HL-60 (cell line): ENCODE measurements around the gene ZNF408.

ENCODE experiments used
- GABPA ChIP-seq: IDR thresholded peaks from 2 replicates; pipeline ENCODE4 v1.6.1; 2012; ENCODE audit warnings: low read depth
- POLR2AphosphoS5 ChIP-seq: IDR thresholded peaks from 2 replicates; pipeline ENCODE4 v1.6.1; 2012; ENCODE audit warnings: low read depth
- SPI1 ChIP-seq: IDR thresholded peaks from 2 replicates; pipeline ENCODE4 v1.6.1; 2012; ENCODE audit warnings: low read depth, mild to moderate bottlenecking, borderline replicate concordance
- TF ChIP-seq, protein P1 (sequence below): IDR thresholded peaks from one replicate; pipeline ENCODE4 v1.5.1; 2011; ENCODE audit warnings: low read length, control low read depth, inconsistent platforms; ENCODE audit not compliant: insufficient read depth

DNA sequence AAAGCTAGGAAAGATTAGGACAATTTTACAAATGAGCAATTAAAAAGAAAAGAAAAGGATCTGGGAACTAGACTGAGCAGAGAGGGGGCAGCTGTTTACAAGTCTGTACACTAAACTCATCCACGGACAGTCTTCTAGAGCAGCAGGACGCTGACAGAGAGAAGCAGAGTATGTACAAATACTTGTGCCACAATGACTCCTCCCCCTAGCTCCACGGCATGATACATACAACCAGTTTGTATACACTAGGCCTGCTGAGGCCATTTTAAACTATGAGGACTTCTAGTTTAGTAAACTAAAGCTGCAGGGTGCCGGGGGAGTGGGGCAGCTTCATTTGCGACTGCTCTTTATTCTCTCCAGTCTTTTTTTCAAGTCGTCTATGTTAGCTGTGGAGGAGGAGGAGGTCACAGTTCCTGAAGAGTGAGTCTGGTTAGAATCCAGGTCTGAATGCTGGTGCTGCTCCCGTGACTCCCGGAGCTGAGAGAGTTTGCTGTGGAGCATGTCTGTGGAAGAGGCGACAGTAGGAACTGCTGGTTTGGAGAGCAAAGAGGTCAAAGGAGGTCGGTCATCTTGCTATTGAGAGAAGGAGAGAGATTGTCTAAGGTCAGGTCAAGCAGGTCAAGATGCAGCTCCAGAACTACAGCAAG, 43.0 kb downstream of the ZNF408 start:
- TF ChIP-seq, protein P1, sequence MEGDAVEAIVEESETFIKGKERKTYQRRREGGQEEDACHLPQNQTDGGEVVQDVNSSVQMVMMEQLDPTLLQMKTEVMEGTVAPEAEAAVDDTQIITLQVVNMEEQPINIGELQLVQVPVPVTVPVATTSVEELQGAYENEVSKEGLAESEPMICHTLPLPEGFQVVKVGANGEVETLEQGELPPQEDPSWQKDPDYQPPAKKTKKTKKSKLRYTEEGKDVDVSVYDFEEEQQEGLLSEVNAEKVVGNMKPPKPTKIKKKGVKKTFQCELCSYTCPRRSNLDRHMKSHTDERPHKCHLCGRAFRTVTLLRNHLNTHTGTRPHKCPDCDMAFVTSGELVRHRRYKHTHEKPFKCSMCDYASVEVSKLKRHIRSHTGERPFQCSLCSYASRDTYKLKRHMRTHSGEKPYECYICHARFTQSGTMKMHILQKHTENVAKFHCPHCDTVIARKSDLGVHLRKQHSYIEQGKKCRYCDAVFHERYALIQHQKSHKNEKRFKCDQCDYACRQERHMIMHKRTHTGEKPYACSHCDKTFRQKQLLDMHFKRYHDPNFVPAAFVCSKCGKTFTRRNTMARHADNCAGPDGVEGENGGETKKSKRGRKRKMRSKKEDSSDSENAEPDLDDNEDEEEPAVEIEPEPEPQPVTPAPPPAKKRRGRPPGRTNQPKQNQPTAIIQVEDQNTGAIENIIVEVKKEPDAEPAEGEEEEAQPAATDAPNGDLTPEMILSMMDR: no peak
- no peak for TF ChIP-seq POLR2AphosphoS5
- TF ChIP-seq SPI1: no peak
- no peak for TF ChIP-seq GABPA
